AG09309 (cell line): ENCODE results near the gene TADA1.

Experiments used
- DNase-seq: peaks from one replicate; pipeline ENCODE4 v3.0.0-alpha.2; 2010; ENCODE audit warnings: low read depth
- H3K4me3 ChIP-seq: 2 replicates; pipeline ENCODE4 v1.5.1; 2011; ENCODE audit warnings: mild to moderate bottlenecking, low read depth, low read length, moderate library complexity; ENCODE audit not compliant: control insufficient read depth
- TF ChIP-seq, protein P1 (sequence below): IDR thresholded peaks from 2 replicates; pipeline ENCODE4 v1.5.1; 2011; ENCODE audit warnings: mild to moderate bottlenecking, low read depth, low read length, inconsistent platforms; ENCODE audit not compliant: insufficient read depth, control insufficient read depth; ENCODE audit errors: missing control alignments

TADA1 gene

DNA sequence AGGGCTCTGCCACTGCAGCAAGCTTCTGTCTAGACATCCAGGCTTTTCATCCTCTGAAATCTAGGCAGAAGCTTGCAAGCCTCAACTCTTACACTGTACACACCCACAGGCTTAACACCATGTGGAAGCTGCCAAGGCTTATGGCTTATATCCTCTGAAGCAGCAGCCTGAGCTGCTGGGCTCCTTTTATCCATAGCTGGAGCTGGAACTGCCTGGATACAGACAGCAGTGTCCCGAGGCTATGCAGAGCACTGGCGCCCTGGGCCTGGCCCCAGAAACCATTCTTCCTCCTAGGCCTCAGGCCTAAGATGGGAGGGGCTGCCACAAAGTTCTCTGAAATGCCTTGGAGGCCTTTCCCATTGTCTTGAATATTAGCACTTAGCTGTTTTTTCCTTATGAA lies 56.1 kb downstream of the TADA1 start:
- TF ChIP-seq, protein P1, sequence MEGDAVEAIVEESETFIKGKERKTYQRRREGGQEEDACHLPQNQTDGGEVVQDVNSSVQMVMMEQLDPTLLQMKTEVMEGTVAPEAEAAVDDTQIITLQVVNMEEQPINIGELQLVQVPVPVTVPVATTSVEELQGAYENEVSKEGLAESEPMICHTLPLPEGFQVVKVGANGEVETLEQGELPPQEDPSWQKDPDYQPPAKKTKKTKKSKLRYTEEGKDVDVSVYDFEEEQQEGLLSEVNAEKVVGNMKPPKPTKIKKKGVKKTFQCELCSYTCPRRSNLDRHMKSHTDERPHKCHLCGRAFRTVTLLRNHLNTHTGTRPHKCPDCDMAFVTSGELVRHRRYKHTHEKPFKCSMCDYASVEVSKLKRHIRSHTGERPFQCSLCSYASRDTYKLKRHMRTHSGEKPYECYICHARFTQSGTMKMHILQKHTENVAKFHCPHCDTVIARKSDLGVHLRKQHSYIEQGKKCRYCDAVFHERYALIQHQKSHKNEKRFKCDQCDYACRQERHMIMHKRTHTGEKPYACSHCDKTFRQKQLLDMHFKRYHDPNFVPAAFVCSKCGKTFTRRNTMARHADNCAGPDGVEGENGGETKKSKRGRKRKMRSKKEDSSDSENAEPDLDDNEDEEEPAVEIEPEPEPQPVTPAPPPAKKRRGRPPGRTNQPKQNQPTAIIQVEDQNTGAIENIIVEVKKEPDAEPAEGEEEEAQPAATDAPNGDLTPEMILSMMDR, result no peak
- no peak for DNase-seq

DNA sequence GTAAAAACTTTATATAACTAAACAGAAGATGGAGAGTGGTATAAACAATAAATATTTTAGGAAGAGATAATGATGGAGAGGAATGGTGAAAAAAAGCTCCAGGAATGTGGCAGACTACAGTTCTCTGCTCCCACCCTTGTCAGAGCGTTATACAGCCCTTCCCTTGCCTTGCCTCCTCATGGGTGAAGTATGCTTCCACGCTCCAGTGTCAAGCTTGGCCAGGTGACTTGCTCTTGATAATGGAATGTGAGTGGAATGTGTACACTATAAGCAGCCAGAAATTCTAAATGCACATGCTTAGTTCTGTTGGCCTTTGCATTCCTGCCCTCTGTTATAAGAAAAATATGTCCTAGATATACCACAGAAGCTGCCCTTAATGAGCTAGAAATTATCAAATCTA lies 61.5 kb downstream of the TADA1 start:
- TF ChIP-seq, protein P1, result no peak
- H3K4me3 ChIP-seq, result no peak overlapping the region
- DNase-seq, result no peak

More for the DNA sequence above, 56.1 kb downstream of the TADA1 start:
- no peak overlapping the region for H3K4me3 ChIP-seq

DNA sequence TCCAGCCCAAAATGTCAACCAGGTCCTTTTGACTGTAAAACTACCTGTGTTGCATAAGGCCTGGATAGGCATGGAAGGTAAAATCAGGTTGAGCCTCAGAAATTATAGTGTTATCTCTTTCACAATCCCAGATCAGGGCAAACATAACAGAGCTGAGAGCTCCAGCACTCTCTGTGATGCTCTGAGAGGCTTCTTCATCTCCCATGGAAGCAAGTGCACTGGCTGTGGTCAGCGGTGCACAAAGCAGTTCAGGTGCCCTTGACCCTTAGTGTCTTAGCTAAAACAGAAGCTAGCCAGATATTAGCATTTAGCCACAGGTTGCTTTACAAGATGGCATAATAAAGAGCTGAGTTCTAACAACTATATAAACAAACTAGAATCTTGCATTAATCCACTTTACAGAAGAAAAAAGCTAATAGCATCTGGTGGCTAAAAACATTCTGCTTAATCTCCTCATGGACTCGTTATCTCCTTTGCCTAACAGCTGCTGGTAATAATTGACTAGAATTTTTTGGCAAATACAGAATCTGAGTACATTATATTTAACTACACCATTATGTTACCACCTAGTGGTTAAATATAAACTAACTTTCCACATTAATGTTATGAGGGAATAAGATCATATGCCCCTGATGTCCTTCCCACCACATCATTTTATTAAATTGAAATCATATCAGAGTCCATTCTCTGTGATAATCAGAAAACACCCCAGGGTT lies 62.4 kb downstream of the TADA1 start:
- TF ChIP-seq, protein P1, result no peak
- DNase-seq, result no peak
- no peak overlapping the region for H3K4me3 ChIP-seq

DNA sequence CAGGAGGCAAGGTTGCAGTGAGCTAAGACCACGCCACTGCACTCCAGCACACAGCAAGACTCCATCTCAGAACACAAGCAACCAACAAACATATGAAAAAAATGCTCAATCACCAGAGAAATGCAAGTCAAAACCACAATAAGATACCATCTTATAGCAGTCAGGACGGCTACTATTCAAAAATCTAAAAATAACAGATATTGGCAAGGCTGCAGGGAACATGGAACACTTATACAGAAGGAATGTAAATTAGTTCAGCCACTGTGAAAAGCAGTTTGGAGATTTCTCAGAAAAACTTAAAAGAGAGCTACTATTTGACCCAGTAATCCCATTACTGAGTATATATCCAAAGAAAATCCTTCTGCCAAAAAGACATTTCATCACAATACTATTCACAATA lies 64.4 kb downstream of the TADA1 start:
- TF ChIP-seq, protein P1, result no peak
- no peak overlapping the region for H3K4me3 ChIP-seq
- peak; percentile 10 for DNase-seq

DNA sequence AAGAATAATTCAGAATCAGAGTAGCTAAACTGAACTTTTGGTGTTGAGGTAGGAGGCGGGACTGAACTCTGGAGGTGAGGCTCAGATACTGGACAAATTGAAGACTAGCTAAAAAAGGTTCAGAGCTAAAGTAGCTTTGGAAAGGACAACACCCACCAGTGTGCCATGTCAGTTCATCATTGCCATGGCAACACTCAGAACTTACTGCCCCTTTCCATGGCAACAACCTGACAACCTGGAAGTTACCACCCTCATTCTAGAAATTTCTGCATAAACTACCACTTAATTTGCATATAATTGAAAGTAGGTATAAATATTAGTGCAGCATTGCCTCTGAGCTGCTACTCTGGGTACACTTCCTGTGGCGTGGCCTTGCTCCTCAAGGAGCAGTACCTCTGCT lies 67.1 kb downstream of the TADA1 start:
- no peak for DNase-seq
- TF ChIP-seq, protein P1, result no peak
- no peak overlapping the region for H3K4me3 ChIP-seq
